WTC11 (cell line): ENCODE data around the gene DUS1L. TPM values are rescaled to one million over a fixed set of nuclear protein-coding genes. Genes with fewer than 3 reads are reported as not detected.
A peak's percentile ranks its signal among the peaks of the same experiment; 100 is the strongest.

ENCODE experiments used
- ATAC-seq: fragments of 200-7000 bp; cut with Tn5 transposase; 2 replicates; pipeline ENCODE4 v1.10.0; 2021; ENCODE audit warnings: mild to moderate bottlenecking, moderate library complexity
- CTCF ChIA-PET: fragments of 300-600 bp; sonication (Branson Sonifier 250); formaldehyde crosslinking; loops from one replicate; lab custom pipeline; 2021; ENCODE audit warnings: antibody characterized with exemption; lab: Charles Lee
- POLR2A ChIA-PET: fragments of 350-600 bp; sonication (Branson Sonifier 250); formaldehyde crosslinking; loops from one replicate; lab custom pipeline; 2021; ENCODE audit warnings: antibody characterized with exemption; lab: Charles Lee
- DNase-seq: peaks from one replicate; pipeline ENCODE4 v3.0.0; 2021; ENCODE audit warnings: low spot score
- H3K27ac Mint-ChIP-seq: 2 replicates; pipeline ENCODE4 v1.8.0; 2021; ENCODE audit warnings: mixed read lengths
- H3K27me3 Mint-ChIP-seq: 2 replicates; pipeline ENCODE4 v1.8.0; 2021; ENCODE audit warnings: low read depth, mild to moderate bottlenecking, moderate library complexity, mixed read lengths
- H3K36me3 Mint-ChIP-seq: 2 replicates; pipeline ENCODE4 v1.8.0; 2021; ENCODE audit warnings: mixed read lengths
- H3K4me1 Mint-ChIP-seq: 2 replicates; pipeline ENCODE4 v1.8.0; 2022; ENCODE audit warnings: mixed read lengths
- H3K4me3 Mint-ChIP-seq: 2 replicates; pipeline ENCODE4 v1.8.0; 2021; ENCODE audit warnings: mild to moderate bottlenecking, moderate library complexity, mixed read lengths
- H3K9me3 Mint-ChIP-seq: 2 replicates; pipeline ENCODE4 v1.8.0; 2021; ENCODE audit warnings: mixed read lengths
- CREB1 ChIP-seq: sonication (generic); formaldehyde crosslinking; IDR thresholded peaks from 2 replicates; pipeline ENCODE4 v1.8.0; 2023; ENCODE audit warnings: mild to moderate bottlenecking, missing genetic modification reagents
- CREM ChIP-seq: sonication (generic); formaldehyde crosslinking; IDR thresholded peaks from 2 replicates; pipeline ENCODE4 v1.8.1; 2022; ENCODE audit warnings: mild to moderate bottlenecking, missing genetic modification reagents, moderate library complexity
- EMX1 ChIP-seq: fragments of 250-450 bp; sonication (Bioruptor Pico); IDR thresholded peaks from 2 replicates; pipeline ENCODE4 v1.8.0; 2021; ENCODE audit warnings: mild to moderate bottlenecking
- ESRRA ChIP-seq: sonication (generic); formaldehyde crosslinking; IDR thresholded peaks from 2 replicates; pipeline ENCODE4 v1.8.1; 2022; ENCODE audit warnings: mild to moderate bottlenecking, missing genetic modification reagents, borderline replicate concordance
- ETV6 ChIP-seq: sonication (generic); formaldehyde crosslinking; IDR thresholded peaks from 2 replicates; pipeline ENCODE4 v1.8.1; 2022; ENCODE audit warnings: mild to moderate bottlenecking, missing genetic modification reagents
- FOXP1 ChIP-seq: sonication (generic); formaldehyde crosslinking; IDR thresholded peaks from 2 replicates; pipeline ENCODE4 v1.8.0; 2022; ENCODE audit warnings: missing genetic modification reagents, mild to moderate bottlenecking, moderate library complexity, borderline replicate concordance
- GRHL2 ChIP-seq: fragments of 250-450 bp; sonication (Bioruptor Pico); IDR thresholded peaks from 2 replicates; pipeline ENCODE4 v1.8.0; 2022; ENCODE audit warnings: mild to moderate bottlenecking, moderate library complexity; ENCODE audit not compliant: insufficient replicate concordance, severe bottlenecking
- GTF2I ChIP-seq: fragments of 250-450 bp; sonication (Bioruptor Pico); conservative IDR thresholded peaks from 2 replicates; pipeline ENCODE4 v1.4.0; 2021; ENCODE audit warnings: mild to moderate bottlenecking
- HMGA2 ChIP-seq: fragments of 250-450 bp; sonication (Bioruptor Pico); IDR thresholded peaks from 2 replicates; pipeline ENCODE4 v1.4.0; 2021; ENCODE audit warnings: mild to moderate bottlenecking, moderate library complexity
- IRF2 ChIP-seq: sonication (generic); formaldehyde crosslinking; IDR thresholded peaks from 2 replicates; pipeline ENCODE4 v1.8.0; 2022; ENCODE audit warnings: low read depth, missing genetic modification reagents, borderline replicate concordance
- JUN ChIP-seq: sonication (generic); formaldehyde crosslinking; IDR thresholded peaks from 2 replicates; pipeline ENCODE4 v1.8.0; 2023; ENCODE audit warnings: mild to moderate bottlenecking, missing genetic modification reagents
- MLX ChIP-seq: sonication (generic); formaldehyde crosslinking; IDR thresholded peaks from 2 replicates; pipeline ENCODE4 v1.8.1; 2023; ENCODE audit warnings: mild to moderate bottlenecking, missing genetic modification reagents, moderate library complexity
- MYBL2 ChIP-seq: sonication (generic); formaldehyde crosslinking; IDR thresholded peaks from 2 replicates; pipeline ENCODE4 v1.8.1; 2023; ENCODE audit warnings: mild to moderate bottlenecking, moderate library complexity, missing genetic modification reagents
- NFATC4 ChIP-seq: fragments of 250-450 bp; sonication (Bioruptor Pico); IDR thresholded peaks from 2 replicates; pipeline ENCODE4 v1.9.0; 2021; ENCODE audit warnings: mild to moderate bottlenecking
- NFE2L1 ChIP-seq: sonication (generic); formaldehyde crosslinking; IDR thresholded peaks from 2 replicates; pipeline ENCODE4 v1.8.1; 2023; ENCODE audit warnings: missing genetic modification reagents
- OVOL2 ChIP-seq: fragments of 250-450 bp; sonication (Bioruptor Pico); IDR thresholded peaks from 2 replicates; pipeline ENCODE4 v1.9.0; 2021; ENCODE audit warnings: mild to moderate bottlenecking, borderline replicate concordance
- PRRX2 ChIP-seq: fragments of 250-450 bp; sonication (Bioruptor Pico); IDR thresholded peaks from 2 replicates; pipeline ENCODE4 v1.8.0; 2021; ENCODE audit warnings: mild to moderate bottlenecking
- SMAD4 ChIP-seq: sonication (generic); formaldehyde crosslinking; IDR thresholded peaks from 2 replicates; pipeline ENCODE4 v1.8.0; 2022; ENCODE audit warnings: mild to moderate bottlenecking, missing genetic modification reagents
- STAT6 ChIP-seq: sonication (generic); formaldehyde crosslinking; conservative IDR thresholded peaks from 2 replicates; pipeline ENCODE4 v1.8.1; 2023; ENCODE audit warnings: mild to moderate bottlenecking, low read depth, missing genetic modification reagents, moderate library complexity
- TEAD1 ChIP-seq: sonication (generic); formaldehyde crosslinking; IDR thresholded peaks from 2 replicates; pipeline ENCODE4 v1.8.0; 2022; ENCODE audit warnings: mild to moderate bottlenecking, missing genetic modification reagents
- TEAD4 ChIP-seq: sonication (generic); formaldehyde crosslinking; IDR thresholded peaks from 2 replicates; pipeline ENCODE4 v1.8.0; 2022; ENCODE audit warnings: mild to moderate bottlenecking, missing genetic modification reagents
- TP53 ChIP-seq: sonication (generic); formaldehyde crosslinking; IDR thresholded peaks from 2 replicates; pipeline ENCODE4 v1.8.1; 2023; ENCODE audit warnings: mild to moderate bottlenecking, missing genetic modification reagents
- ZNF138 ChIP-seq: sonication (generic); formaldehyde crosslinking; conservative IDR thresholded peaks from 2 replicates; pipeline ENCODE4 v1.8.1; 2022; ENCODE audit warnings: mild to moderate bottlenecking, moderate library complexity, missing genetic modification reagents
- ZNF281 ChIP-seq: sonication (generic); formaldehyde crosslinking; IDR thresholded peaks from 2 replicates; pipeline ENCODE4 v1.8.0; 2023; ENCODE audit warnings: mild to moderate bottlenecking, missing genetic modification reagents
- ZNF396 ChIP-seq: fragments of 250-450 bp; sonication (Bioruptor Pico); IDR thresholded peaks from 2 replicates; pipeline ENCODE4 v1.8.0; 2021; ENCODE audit warnings: mild to moderate bottlenecking, moderate library complexity, borderline replicate concordance
- ZNF416 ChIP-seq: fragments of 250-450 bp; sonication (Bioruptor Pico); IDR thresholded peaks from 2 replicates; pipeline ENCODE4 v1.9.0; 2021; ENCODE audit warnings: mild to moderate bottlenecking, inconsistent platforms
- ZNF512 ChIP-seq: sonication (generic); formaldehyde crosslinking; IDR thresholded peaks from 2 replicates; pipeline ENCODE4 v1.8.1; 2022; ENCODE audit warnings: missing genetic modification reagents, borderline replicate concordance
- ZSCAN18 ChIP-seq: fragments of 250-450 bp; sonication (Bioruptor Pico); IDR thresholded peaks from 2 replicates; pipeline ENCODE4 v2.1.2; 2022; ENCODE audit warnings: mild to moderate bottlenecking, moderate library complexity
- total RNA-seq: library from RNA; stranded (reverse); gene quantifications from 3 replicates; pipeline ENCODE4 v1.2.3, GENCODE V29; 2021

Gene DUS1L
- total RNA-seq, 1 experiment from 2014 or later: 120 TPM

- ChIA-PET CTCF (interaction anchor here (0.6 to 2.9 kb wide), 11 partner anchors 8 to 171 kb away, joined by 3 to 18 read pairs (median 3); partner anchors contain the start of genes CENPX, DCXR, LRRC45 and MAFG), POLR2A (interaction anchor here (0.9 to 1.7 kb wide), 5 partner anchors 8 to 161 kb away, joined by 3 to 11 read pairs (median 3); partner anchors contain the start of genes DCXR and PYCR1)
- Mint-ChIP-seq H3K4me1 (peaks cover 28% of the 10 kb centered on the region), H3K4me3 (peak within 1 kb of the TSS; percentile 69), H3K36me3 (peaks cover 3% of the 10 kb centered on the region), H3K27ac (no peak within 1 kb of the TSS), H3K27me3 (no peaks in the 10 kb centered on the region), H3K9me3 (no peaks in the 10 kb centered on the region)
- DNase-seq (peak; percentile 95), ATAC-seq (peak; percentile 79)
- no peak for TF ChIP-seq SMAD4
- no peak for TF ChIP-seq ZNF396 (CRISPR knock-in tag)
- TF ChIP-seq ZNF281 (CRISPR knock-in tag): no peak
- TF ChIP-seq NFATC4 (CRISPR knock-in tag): peak; percentile 28; the same call in 1 of the 2 replicates
- TF ChIP-seq ZSCAN18 (CRISPR knock-in tag): no peak
- peak; percentile 79; the same call in 1 of the 2 replicates for TF ChIP-seq FOXP1 (CRISPR knock-in tag)
- TF ChIP-seq ZNF138 (CRISPR knock-in tag): no peak
- TF ChIP-seq GRHL2 (CRISPR knock-in tag): no peak
- no peak for TF ChIP-seq GTF2I (CRISPR knock-in tag)
- TF ChIP-seq STAT6 (CRISPR knock-in tag): no peak
- peak; percentile 88; the same call in 1 of the 2 replicates for TF ChIP-seq ZNF416 (CRISPR knock-in tag)
- peak; percentile 46 for TF ChIP-seq ETV6 (CRISPR knock-in tag)
- TF ChIP-seq MYBL2: no peak
- no peak for TF ChIP-seq TEAD4
- no peak for TF ChIP-seq HMGA2 (CRISPR knock-in tag)
- TF ChIP-seq PRRX2: no peak
- TF ChIP-seq OVOL2 (CRISPR knock-in tag): no peak
- TF ChIP-seq JUN (CRISPR knock-in tag): no peak
- peak; percentile 83 for TF ChIP-seq CREM (CRISPR knock-in tag)
- no peak; the same call in 1 of the 2 replicates for TF ChIP-seq TEAD1
- TF ChIP-seq ESRRA (CRISPR knock-in tag): peak; percentile 30; the same call in 1 of the 2 replicates
- peak; percentile 18; the same call in 1 of the 2 replicates for TF ChIP-seq EMX1 (CRISPR knock-in tag)
- TF ChIP-seq IRF2 (CRISPR knock-in tag): no peak
- peak; percentile 74 for TF ChIP-seq NFE2L1
- TF ChIP-seq TP53 (CRISPR knock-in tag): peak; percentile 69; the same call in 1 of the 2 replicates
- TF ChIP-seq ZNF512 (CRISPR knock-in tag): no peak
- TF ChIP-seq CREB1 (CRISPR knock-in tag): no peak
- no peak for TF ChIP-seq MLX (CRISPR knock-in tag)
Measured at GRCh38 chr17:82098169-82098938, 32.8 kb upstream of the DUS1L start, which contains the start of gene FASN. TSS of gene FASN (minus strand) at chr17:82098236. CDS start at chr17:82096445, 1,791 bp downstream.
